ENCODE measurements around the gene SPINK7.

Gene SPINK7

DNA sequence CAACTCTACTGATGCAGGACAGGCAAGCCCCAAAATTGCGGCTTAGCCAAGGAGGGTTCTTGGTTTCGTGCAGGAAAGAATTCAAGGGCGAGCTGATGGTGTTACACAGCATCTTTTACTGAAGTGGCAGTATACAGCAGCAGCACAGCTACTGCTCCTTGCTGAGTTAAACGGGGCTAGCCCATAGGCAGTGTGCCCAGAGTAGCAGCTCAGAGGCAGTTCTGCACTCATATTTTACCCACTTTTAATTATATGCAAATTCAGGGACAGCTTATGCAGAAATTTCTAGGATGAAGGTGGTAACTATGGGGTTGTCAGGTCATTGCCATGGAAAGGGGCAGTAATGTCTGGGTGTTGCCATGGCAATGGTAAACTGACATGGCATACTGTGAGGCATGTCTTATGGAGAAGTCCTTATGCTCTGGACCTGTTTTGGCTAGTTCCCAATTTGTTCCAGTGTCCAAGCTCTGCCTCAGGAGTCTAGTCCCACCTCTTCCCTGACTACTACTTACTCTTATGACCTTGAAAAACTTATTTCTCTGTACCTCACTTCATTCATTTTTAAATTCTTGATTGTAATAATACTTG, 21.1 kb downstream of the SPINK7 start:
- TF ChIP-seq, protein P1, sequence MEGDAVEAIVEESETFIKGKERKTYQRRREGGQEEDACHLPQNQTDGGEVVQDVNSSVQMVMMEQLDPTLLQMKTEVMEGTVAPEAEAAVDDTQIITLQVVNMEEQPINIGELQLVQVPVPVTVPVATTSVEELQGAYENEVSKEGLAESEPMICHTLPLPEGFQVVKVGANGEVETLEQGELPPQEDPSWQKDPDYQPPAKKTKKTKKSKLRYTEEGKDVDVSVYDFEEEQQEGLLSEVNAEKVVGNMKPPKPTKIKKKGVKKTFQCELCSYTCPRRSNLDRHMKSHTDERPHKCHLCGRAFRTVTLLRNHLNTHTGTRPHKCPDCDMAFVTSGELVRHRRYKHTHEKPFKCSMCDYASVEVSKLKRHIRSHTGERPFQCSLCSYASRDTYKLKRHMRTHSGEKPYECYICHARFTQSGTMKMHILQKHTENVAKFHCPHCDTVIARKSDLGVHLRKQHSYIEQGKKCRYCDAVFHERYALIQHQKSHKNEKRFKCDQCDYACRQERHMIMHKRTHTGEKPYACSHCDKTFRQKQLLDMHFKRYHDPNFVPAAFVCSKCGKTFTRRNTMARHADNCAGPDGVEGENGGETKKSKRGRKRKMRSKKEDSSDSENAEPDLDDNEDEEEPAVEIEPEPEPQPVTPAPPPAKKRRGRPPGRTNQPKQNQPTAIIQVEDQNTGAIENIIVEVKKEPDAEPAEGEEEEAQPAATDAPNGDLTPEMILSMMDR (IDR thresholded peaks at IDR 0.05; ENCODE audit: low read depth, low read length, missing control alignments), result no peak
- no peak for DNase-seq (ENCODE audit: low read depth)
- no peak overlapping the region for H3K4me3 ChIP-seq (ENCODE audit: low read depth, low read length)

DNA sequence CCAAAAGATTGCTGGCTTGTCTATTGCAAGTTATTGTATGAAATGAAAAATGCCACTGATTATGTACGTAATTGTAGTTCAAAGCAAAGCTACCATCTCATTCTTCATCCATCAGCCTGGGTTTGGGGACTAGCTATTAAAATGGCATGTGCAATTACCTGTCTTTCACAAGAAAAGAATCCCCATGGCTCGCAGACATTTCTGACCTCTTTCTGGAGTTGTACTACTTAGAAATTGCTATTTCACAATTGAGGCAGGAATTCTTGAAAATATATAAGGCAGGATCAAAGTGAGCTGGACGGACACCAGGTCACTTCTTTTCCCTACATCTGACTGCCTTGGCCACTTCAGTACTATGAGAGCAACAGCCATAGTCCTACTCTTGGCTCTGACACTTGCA, 23.0 kb downstream of the SPINK7 start, which contains the start of gene SPINK9:
TSS of gene SPINK9 (plus strand) at position 301 of the 400 bp plus-strand sequence. CDS start at position 356, 55 bp downstream.
- no peak within 1 kb of the TSS for H3K4me3 ChIP-seq (ENCODE audit: low read depth, low read length)
- TF ChIP-seq, protein P1 (IDR thresholded peaks at IDR 0.05; ENCODE audit: low read depth, low read length, missing control alignments), result no peak
- no peak for DNase-seq (ENCODE audit: low read depth)

DNA sequence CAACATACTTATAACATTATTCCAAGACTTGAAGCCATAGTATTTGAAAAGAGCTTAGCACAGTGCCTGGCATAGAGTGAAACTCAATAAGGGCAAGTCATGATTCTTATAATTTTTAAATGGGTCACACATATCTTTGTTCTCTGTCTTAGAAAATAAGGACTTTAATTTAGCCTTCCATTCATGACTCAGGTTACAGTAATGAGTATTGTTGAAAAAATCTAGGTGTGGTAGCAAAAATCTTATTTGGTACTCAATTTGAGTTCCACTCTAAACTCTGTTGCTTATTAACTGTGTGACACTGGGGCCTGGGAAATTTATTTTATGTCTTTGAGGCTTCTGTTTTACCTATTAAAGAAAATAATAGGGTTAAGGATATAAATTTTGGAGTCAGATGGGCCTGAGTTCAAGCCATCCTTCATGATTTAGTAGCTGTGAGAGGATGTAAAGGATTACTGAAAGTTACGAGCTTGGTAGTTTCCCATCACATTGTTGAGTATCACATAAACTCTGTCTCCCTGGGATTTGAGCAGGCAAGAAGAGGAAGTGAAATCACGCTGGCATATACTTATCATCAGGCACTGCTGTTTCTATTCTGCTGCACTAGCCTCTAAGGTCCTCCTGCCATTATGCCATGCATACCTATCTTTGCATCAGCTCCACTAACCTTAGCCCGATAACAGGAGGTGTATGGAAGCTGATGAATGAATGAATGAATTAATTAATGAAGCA, 24.6 kb downstream of the SPINK7 start:
- DNase-seq (ENCODE audit: low read depth), result no peak
- H3K4me3 ChIP-seq (ENCODE audit: low read depth, low read length), result no peak overlapping the region
- TF ChIP-seq, protein P1 (IDR thresholded peaks at IDR 0.05; ENCODE audit: low read depth, low read length, missing control alignments), result no peak

DNA sequence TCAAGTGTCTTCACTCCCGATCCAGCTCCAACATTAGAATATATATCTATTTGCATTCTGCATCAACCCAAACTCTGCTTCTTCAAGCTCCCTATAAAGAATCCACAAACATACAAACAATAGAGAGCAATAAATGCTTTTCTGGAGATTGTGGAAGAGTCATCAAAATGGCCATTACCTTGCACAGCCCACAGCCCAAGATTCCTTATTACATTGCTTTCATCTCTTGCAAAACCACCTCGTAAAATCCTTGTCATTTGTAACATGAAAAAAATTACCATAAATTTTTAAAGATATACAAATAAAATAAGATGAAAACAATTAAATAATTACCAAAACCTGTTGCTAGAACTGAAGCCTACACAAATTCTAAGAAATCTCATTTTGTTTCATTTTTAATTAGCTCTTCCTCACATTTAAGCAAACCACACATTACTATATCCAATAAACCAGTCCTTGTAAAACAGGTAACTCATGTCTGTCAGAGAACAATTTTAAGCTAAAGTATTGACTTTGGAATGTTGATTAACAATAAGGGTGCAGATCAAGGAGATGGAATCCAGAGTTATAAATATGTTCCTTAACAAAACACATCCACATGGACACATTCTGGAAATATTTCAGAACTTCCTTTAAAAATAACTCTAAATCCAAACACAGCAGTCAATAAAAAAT, 30.3 kb downstream of the SPINK7 start:
- TF ChIP-seq, protein P1 (IDR thresholded peaks at IDR 0.05; ENCODE audit: low read depth, low read length, missing control alignments), result no peak
- no peak overlapping the region for H3K4me3 ChIP-seq (ENCODE audit: low read depth, low read length)
- DNase-seq (ENCODE audit: low read depth), result no peak

DNA sequence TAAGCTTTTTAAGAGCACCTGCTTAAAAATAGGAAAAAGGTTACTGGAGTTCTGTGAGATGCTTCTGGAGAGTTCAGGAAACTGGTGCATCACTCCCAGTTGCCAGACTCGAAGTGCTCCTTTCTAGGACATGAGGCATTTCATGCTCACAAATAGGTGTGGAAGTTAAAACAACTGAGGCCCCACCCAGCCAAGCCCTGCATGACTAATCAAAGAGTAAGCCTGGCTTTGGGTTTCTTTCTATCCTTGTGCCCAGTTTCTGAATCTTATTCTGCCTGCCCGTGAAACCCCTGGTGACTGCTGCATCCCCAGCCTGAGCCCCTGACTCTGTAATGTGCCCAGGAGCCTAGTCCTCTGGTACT, 30.8 kb downstream of the SPINK7 start:
- no peak overlapping the region for H3K4me3 ChIP-seq (ENCODE audit: low read depth, low read length)
- no peak for DNase-seq (ENCODE audit: low read depth)
- TF ChIP-seq, protein P1 (IDR thresholded peaks at IDR 0.05; ENCODE audit: low read depth, low read length, missing control alignments), result no peak

DNA sequence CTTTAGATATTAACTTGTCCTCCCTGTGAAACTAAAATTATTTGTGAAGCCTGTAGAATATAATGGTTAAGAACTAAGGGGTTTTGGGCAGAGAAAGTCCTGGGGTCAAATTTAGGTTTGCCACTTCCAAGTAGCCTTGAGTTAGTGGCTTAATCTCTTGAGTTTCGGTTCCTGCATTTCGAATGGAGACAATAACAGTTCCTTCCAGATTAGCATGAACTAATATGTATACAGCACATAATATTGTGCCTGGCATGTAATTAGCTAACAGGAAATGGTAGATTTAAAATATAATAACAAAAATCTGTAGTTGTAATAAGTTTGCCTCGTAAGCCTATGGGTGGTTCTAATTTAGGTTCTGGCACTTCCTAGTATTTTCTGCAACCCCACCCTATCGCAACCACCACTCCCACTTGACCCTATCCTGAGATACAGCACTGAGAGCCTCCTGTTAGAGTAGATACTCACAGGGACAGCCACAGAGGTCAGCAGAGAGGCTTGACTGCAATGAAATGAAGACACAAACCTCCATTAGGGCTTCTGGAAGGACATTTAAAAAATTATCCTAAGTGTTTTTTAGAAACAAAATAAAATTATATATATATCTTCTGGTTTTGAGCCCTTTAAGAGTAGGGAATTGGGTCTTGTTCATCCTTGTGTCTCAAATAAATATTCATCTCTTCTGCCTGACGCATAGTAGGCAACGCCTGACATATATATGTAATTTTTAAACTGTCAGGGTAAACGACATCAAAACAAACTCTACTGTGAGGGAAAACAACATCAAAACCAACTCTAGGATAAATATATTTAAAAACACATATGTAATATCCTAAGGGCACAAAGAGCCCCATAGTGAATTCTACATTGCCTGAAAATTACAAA, 31.6 kb downstream of the SPINK7 start:
- H3K4me3 ChIP-seq (ENCODE audit: low read depth, low read length), result no peak overlapping the region
- no peak for DNase-seq (ENCODE audit: low read depth)
- TF ChIP-seq, protein P1 (IDR thresholded peaks at IDR 0.05; ENCODE audit: low read depth, low read length, missing control alignments), result no peak
